ENCODE results near the gene CCDC51.

CCDC51 gene

DNA sequence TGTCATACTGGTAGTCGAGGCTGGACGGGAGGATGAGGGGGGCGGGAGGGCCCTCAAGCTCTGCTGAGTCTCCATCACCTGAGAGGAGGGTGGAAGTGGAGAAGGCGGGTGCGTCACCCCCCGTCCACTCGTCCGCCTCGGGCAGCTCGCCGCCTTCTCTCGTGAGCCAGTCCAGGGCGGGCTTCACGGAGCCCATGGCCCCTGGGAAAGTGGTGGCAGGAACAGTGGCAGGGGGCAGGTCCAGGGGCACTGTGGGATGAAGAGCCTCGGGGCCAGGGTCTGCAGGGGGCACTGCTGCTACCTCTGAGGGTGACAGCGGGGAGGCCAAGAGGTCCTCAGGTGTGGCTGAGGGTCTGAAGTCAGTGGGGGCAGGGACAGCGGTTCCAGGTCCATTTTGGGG is 20.3 kb downstream of the CCDC51 start:
- H3K4me3 ChIP-seq (ENCODE audit: low read depth, low read length), result no peak overlapping the region
- DNase-seq (ENCODE audit: low read depth), result no peak
- TF ChIP-seq, protein P1, sequence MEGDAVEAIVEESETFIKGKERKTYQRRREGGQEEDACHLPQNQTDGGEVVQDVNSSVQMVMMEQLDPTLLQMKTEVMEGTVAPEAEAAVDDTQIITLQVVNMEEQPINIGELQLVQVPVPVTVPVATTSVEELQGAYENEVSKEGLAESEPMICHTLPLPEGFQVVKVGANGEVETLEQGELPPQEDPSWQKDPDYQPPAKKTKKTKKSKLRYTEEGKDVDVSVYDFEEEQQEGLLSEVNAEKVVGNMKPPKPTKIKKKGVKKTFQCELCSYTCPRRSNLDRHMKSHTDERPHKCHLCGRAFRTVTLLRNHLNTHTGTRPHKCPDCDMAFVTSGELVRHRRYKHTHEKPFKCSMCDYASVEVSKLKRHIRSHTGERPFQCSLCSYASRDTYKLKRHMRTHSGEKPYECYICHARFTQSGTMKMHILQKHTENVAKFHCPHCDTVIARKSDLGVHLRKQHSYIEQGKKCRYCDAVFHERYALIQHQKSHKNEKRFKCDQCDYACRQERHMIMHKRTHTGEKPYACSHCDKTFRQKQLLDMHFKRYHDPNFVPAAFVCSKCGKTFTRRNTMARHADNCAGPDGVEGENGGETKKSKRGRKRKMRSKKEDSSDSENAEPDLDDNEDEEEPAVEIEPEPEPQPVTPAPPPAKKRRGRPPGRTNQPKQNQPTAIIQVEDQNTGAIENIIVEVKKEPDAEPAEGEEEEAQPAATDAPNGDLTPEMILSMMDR (IDR thresholded peaks at IDR 0.05; ENCODE audit: control insufficient read depth, extremely low read depth, insufficient read depth), result no peak

DNA sequence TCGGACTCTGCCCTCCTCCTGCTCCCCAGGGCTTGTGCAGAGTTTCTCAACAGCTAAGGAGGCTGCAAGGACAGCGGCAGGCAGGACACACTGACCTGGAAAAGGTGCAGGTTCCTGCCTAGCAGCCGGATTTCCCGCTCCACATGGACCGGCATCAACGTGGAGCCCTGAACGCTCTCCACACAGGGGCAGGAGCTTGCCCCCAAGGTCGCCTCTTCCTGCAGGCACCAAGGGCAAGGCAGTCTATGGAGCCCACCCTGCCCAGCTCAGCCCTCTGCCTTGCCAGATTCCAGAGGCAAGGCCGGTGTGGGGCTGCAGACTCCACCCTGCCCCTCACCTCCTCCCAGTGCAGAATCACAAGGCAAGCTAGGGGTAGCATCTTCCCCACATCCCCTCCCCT is 20.8 kb downstream of the CCDC51 start:
- TF ChIP-seq, protein P1 (IDR thresholded peaks at IDR 0.05; ENCODE audit: control insufficient read depth, extremely low read depth, insufficient read depth), result no peak
- H3K4me3 ChIP-seq (ENCODE audit: low read depth, low read length), result no peak overlapping the region

DNA sequence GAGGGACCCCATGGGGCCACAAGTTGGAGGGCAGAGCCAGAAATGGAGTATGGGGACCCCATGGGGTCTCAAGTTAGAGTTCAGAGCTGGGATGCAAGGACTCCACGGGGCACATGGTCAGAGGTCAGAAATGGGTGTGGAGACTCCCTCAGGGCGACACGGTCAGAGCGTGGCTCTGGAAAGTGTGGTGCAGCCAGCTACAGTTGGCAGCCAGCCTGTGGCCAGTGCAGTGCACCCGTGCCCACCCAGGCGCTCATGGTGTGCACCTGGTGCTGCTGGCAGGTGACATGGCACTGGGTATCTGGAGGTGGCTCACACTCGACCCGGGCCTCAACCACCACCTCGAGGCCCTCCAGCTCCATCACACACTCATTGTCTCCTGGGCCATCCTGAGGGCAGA is 21.3 kb downstream of the CCDC51 start:
- DNase-seq (ENCODE audit: low read depth), result no peak
- TF ChIP-seq, protein P1 (IDR thresholded peaks at IDR 0.05; ENCODE audit: control insufficient read depth, extremely low read depth, insufficient read depth), result no peak
- H3K4me3 ChIP-seq (ENCODE audit: low read depth, low read length), result no peak overlapping the region

More for the DNA sequence above, 20.8 kb downstream of the CCDC51 start:
- no peak for DNase-seq (ENCODE audit: low read depth)

DNA sequence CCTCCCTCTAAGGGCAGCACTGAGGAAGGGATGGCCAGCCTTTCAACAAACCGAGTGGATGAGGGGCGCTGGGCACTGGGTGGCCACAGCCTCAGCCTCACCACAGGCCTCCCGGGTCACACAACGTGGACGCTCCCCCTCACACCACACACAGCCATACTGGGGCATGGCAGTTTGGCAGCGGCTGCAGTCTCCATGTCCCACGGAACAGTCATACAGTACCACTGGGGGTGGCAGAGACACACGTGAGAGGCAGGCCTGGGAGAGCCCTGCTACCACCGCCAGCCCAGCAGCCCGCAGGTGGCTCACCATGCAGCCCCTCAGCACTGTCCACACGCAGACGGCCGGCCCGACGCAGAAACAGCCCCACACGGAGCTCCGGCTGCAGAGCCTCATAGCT is 21.8 kb downstream of the CCDC51 start:
- no peak for DNase-seq (ENCODE audit: low read depth)
- TF ChIP-seq, protein P1 (IDR thresholded peaks at IDR 0.05; ENCODE audit: control insufficient read depth, extremely low read depth, insufficient read depth), result no peak

DNA sequence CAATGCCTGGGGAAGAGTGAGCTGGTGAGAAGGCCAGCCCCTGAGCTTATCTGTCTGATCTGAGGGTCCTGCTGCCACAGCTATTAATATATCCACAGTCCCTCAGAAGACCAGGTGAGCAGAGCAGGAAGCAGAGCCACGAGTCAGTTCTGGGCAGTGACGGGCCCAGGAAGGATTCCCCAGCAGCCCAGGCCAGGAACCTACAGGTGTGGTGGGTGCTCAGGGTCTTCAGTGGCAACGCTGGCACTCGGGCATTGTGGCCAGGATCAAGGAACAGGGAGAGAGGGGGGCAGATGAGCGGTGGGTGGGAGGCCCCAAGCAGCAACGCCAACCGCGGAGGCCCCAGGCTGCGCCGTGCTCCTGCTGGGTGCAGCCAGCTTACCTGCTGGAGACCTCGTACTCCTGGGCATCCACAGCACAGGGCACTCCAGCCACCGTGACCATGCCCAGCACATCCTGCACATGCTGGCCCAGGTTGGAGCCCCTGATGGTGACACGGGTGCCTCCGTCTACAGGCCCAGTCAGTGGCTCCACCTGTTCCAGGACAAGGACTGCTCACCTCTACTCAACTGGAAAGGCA is 22.3 kb downstream of the CCDC51 start:
- TF ChIP-seq, protein P1 (IDR thresholded peaks at IDR 0.05; ENCODE audit: control insufficient read depth, extremely low read depth, insufficient read depth), result no peak
- H3K4me3 ChIP-seq (ENCODE audit: low read depth, low read length), result no peak overlapping the region
- no peak for DNase-seq (ENCODE audit: low read depth)

More for the DNA sequence above, 21.8 kb downstream of the CCDC51 start:
- no peak overlapping the region for H3K4me3 ChIP-seq (ENCODE audit: low read depth, low read length)

DNA sequence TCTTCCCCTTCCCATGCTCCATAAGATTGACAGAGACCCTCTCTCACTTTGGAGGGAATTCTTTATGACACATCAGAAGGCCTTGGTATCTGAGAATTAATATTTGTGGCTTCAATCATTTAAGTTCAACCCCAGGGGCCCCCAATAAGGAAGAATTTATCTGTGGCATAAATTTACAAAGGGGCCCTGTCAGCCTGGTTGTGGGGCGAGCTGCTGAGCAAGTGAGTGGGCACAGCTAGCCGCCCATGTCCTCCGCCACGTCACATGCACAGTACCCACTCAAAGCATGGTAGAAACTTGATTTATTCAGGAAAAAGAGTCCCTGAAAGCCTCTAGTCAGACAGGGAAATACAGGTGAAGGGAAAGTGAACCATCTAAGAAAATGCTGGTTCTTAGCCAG is 23.4 kb downstream of the CCDC51 start:
- DNase-seq (ENCODE audit: low read depth), result no peak
- TF ChIP-seq, protein P1 (IDR thresholded peaks at IDR 0.05; ENCODE audit: control insufficient read depth, extremely low read depth, insufficient read depth), result no peak
- no peak overlapping the region for H3K4me3 ChIP-seq (ENCODE audit: low read depth, low read length)

DNA sequence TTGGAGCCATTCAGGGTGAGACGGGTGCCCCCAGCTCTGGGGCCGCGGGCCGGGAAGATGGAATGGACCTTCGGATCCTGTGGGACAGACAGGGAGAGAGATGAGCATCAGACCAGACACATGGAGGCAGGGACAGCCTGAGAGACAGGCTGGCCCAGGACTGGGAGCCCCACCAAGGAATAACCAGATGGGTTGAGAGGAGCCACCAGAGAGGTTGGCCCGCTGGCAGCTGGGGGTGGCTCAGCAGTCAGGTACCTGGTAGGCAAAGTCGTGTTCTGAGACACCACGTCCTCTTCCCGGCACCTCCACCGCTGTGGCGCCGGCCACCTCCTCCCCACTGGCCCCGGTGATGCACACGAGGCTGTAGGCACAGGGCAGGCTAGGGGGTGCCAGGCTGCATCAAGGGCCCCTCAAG is 23.8 kb downstream of the CCDC51 start:
- no peak overlapping the region for H3K4me3 ChIP-seq (ENCODE audit: low read depth, low read length)
- TF ChIP-seq, protein P1 (IDR thresholded peaks at IDR 0.05; ENCODE audit: control insufficient read depth, extremely low read depth, insufficient read depth), result no peak
- DNase-seq (ENCODE audit: low read depth), result no peak

Measured in LNCaP clone FGC (cell line).